Measurements from ENCODE around the gene KLF6. TPM values are rescaled to one million over a fixed set of nuclear protein-coding genes. Genes with fewer than 3 reads are reported as not detected.

KLF6 gene
- polyA plus RNA-seq, 1 donor from 2014 or later = 10.4 TPM

GRCh38 chr10:3827768-3828403, 42.9 kb upstream of the KLF6 start:
- Histone ChIP-seq H3F3A (ENCODE audit: insufficient read depth, low read length, poor library complexity, severe bottlenecking) (no peaks in the 10 kb centered on the region), H3K79me2 (replicated peaks; ENCODE audit: insufficient read depth, low read length) (no peaks in the 10 kb centered on the region), H4K20me1 (ENCODE audit: insufficient read depth) (no peaks in the 10 kb centered on the region), H3K4me2 (ENCODE audit: low read length) (no peak overlapping the region), H3K27ac (ENCODE audit: low read length) (no peak overlapping the region), H3K27me3 (ENCODE audit: insufficient read depth, low read depth, low read length) (no peaks in the 10 kb centered on the region), H3K9me3 (ENCODE audit: low read length) (no peaks in the 10 kb centered on the region), H2AFZ (ENCODE audit: low read depth, low read length) (no peak overlapping the region), H3K4me3 (ENCODE audit: low read length) (no peak overlapping the region), H3K9me2 (ENCODE audit: insufficient read depth, low read length) (no peaks in the 10 kb centered on the region), H3K36me3 (ENCODE audit: insufficient read depth, low read length) (no peaks in the 10 kb centered on the region), H3K9ac (ENCODE audit: low read length) (no peak overlapping the region)
- TF ChIP-seq RAD21 (conservative IDR thresholded peaks at IDR 0.05) (no peak), POLR2AphosphoS5 (IDR thresholded peaks at IDR 0.05) (no peak), MXI1 (conservative IDR thresholded peaks at IDR 0.05; ENCODE audit: poor library complexity, severe bottlenecking) (no peak), TAF1 (IDR thresholded peaks at IDR 0.05; ENCODE audit: low read depth) (no peak), EP300 (conservative IDR thresholded peaks at IDR 0.05; ENCODE audit: poor library complexity, severe bottlenecking) (no peak), SMC3 (conservative IDR thresholded peaks at IDR 0.05; ENCODE audit: poor library complexity) (no peak), EZH2 (IDR thresholded peaks at IDR 0.05; ENCODE audit: borderline replicate concordance, insufficient read depth, low read length, poor library complexity, severe bottlenecking) (no peak), CTCF (IDR thresholded peaks at IDR 0.05; ENCODE audit: poor library complexity, severe bottlenecking) (no peak), REST (IDR thresholded peaks at IDR 0.05; ENCODE audit: borderline replicate concordance) (no peak)

GRCh38 chr10:3827266-3827665, 42.3 kb upstream of the KLF6 start:
- no peaks in the 10 kb centered on the region for H3K36me3 ChIP-seq (ENCODE audit: insufficient read depth, low read length)
- no peak overlapping the region for H2AFZ ChIP-seq (ENCODE audit: low read depth, low read length)
- no peaks in the 10 kb centered on the region for H3K27me3 ChIP-seq (ENCODE audit: insufficient read depth, low read depth, low read length)
- H3K79me2 ChIP-seq (replicated peaks; ENCODE audit: insufficient read depth, low read length) = no peaks in the 10 kb centered on the region
- H3K9me2 ChIP-seq (ENCODE audit: insufficient read depth, low read length) = no peaks in the 10 kb centered on the region
- H4K20me1 ChIP-seq (ENCODE audit: insufficient read depth) = no peaks in the 10 kb centered on the region
- H3K27ac ChIP-seq (ENCODE audit: low read length) = no peak overlapping the region
- H3K4me2 ChIP-seq (ENCODE audit: low read length) = no peak overlapping the region
- TF ChIP-seq EZH2 (IDR thresholded peaks at IDR 0.05; ENCODE audit: borderline replicate concordance, insufficient read depth, low read length, poor library complexity, severe bottlenecking) (no peak), SMC3 (conservative IDR thresholded peaks at IDR 0.05; ENCODE audit: poor library complexity) (no peak), RAD21 (conservative IDR thresholded peaks at IDR 0.05) (no peak), CTCF (IDR thresholded peaks at IDR 0.05; ENCODE audit: poor library complexity, severe bottlenecking) (no peak), REST (IDR thresholded peaks at IDR 0.05; ENCODE audit: borderline replicate concordance) (no peak), TAF1 (IDR thresholded peaks at IDR 0.05; ENCODE audit: low read depth) (no peak), MXI1 (conservative IDR thresholded peaks at IDR 0.05; ENCODE audit: poor library complexity, severe bottlenecking) (no peak), POLR2AphosphoS5 (IDR thresholded peaks at IDR 0.05) (no peak), EP300 (conservative IDR thresholded peaks at IDR 0.05; ENCODE audit: poor library complexity, severe bottlenecking) (no peak)
- no peak overlapping the region for H3K4me3 ChIP-seq (ENCODE audit: low read length)
- no peak overlapping the region for H3K9ac ChIP-seq (ENCODE audit: low read length)
- no peaks in the 10 kb centered on the region for H3F3A ChIP-seq (ENCODE audit: insufficient read depth, low read length, poor library complexity, severe bottlenecking)
- no peaks in the 10 kb centered on the region for H3K9me3 ChIP-seq (ENCODE audit: low read length)

All from neural cell (in vitro differentiated cells).